Activated T-cell treated with anti-CD3 and anti-CD28 coated beads, Interleukin-2, amount 50 U/mL, for 4 hours (primary cell): ENCODE data around the gene COL23A1. TPM values are rescaled to one million over a fixed set of nuclear protein-coding genes. Genes with fewer than 3 reads are reported as not detected.
A peak's percentile ranks its signal among the peaks of the same experiment; 100 is the strongest.
"Not testable (repeated sequence)": the region's sequence is repeated elsewhere in the genome, so short reads cannot be mapped to it uniquely, and the experiment has no call there.

Experiments
- ATAC-seq, 2 donors: fragments of 200-7000 bp; cut with Tn5 transposase; one replicate each; pipeline ENCODE4 v1.10.0; 2021
- DNase-seq: peaks from one replicate; pipeline ENCODE4 v3.0.0-alpha.2; 2020
- H3K27me3 Mint-ChIP-seq: one replicate; pipeline ENCODE4 v1.8.0; 2021; ENCODE audit warnings: low read depth, mixed read lengths
- H3K36me3 Mint-ChIP-seq: one replicate; pipeline ENCODE4 v1.8.0; 2022; ENCODE audit warnings: mixed read lengths; ENCODE audit not compliant: insufficient read depth
- H3K4me1 Mint-ChIP-seq: one replicate; pipeline ENCODE4 v1.8.0; 2021; ENCODE audit warnings: low read depth, mixed read lengths
- H3K4me3 Mint-ChIP-seq: one replicate; pipeline ENCODE4 v1.8.0; 2021; ENCODE audit warnings: mild to moderate bottlenecking, moderate library complexity, mixed read lengths
- H3K9me3 Mint-ChIP-seq: one replicate; pipeline ENCODE4 v1.8.0; 2021; ENCODE audit warnings: mixed read lengths
- total RNA-seq, 3 donors: library from RNA; stranded (reverse); gene quantifications; one replicate each; pipeline ENCODE4 v1.2.1, GENCODE V29; 2021

The COL23A1 gene
- total RNA-seq, 3 donors from 2014 or later = not detected

DNA sequence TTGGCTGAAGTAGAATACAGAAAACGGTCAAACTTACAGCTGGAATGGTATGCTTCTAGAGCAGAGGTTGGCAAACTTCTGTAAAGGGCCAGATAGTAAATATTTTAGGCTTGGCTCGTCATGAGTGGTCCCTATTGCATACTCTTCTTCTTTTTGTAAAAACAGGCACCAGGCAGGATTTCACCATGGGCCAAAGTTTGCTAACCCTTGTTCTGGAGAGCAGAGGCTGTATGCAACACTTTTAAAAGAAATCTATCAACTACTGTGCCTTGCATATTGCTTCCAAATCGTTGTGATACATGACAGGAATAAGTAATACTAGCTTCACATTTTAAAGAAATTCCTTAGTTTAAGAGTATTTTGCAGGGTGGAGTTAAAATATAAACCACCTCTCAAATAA, 15.6 kb upstream of the COL23A1 start:
- ATAC-seq (no peak), DNase-seq (no peak)
- H3K4me3 Mint-ChIP-seq = no peak overlapping the region
- H3K9me3 Mint-ChIP-seq = no peaks in the 10 kb centered on the region
- H3K36me3 Mint-ChIP-seq = peaks cover 35% of the 10 kb centered on the region
- H3K27me3 Mint-ChIP-seq = no peaks in the 10 kb centered on the region
- H3K4me1 Mint-ChIP-seq = peaks cover 7% of the 10 kb centered on the region

GRCh38 chr5:178602752-178603151, 12.6 kb upstream of the COL23A1 start:
- Mint-ChIP-seq H3K9me3 (peaks cover 8% of the 10 kb centered on the region), H3K4me3 (no peak overlapping the region), H3K36me3 (peaks cover 28% of the 10 kb centered on the region), H3K4me1 (peaks cover 4% of the 10 kb centered on the region), H3K27me3 (no peaks in the 10 kb centered on the region)
- ATAC-seq (no peak), DNase-seq (no peak)

DNA sequence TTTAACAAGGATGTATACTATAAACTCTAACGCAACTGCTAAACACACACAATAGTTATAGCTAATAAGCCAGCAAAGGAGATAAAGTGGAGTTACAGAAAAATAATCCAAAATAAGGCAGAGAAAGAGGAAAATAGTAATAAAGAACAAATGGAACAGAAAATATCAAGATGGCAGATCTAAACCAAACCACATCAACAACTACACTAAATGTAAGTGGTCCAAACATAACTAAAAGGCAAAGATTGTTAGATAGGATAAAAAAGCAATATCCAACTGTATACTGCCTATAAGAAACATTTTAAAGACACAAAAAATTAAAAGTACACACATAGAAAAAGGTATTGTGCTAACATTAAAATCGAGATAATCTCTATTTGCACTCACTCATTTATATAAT, 5.6 kb upstream of the COL23A1 start:
- Mint-ChIP-seq H3K36me3 (peaks cover 18% of the 10 kb centered on the region), H3K4me1 (peaks cover 5% of the 10 kb centered on the region), H3K4me3 (no peak overlapping the region), H3K27me3 (peaks cover 13% of the 10 kb centered on the region), H3K9me3 (peaks cover 31% of the 10 kb centered on the region)
- DNase-seq (no peak), ATAC-seq (no peak)

DNA sequence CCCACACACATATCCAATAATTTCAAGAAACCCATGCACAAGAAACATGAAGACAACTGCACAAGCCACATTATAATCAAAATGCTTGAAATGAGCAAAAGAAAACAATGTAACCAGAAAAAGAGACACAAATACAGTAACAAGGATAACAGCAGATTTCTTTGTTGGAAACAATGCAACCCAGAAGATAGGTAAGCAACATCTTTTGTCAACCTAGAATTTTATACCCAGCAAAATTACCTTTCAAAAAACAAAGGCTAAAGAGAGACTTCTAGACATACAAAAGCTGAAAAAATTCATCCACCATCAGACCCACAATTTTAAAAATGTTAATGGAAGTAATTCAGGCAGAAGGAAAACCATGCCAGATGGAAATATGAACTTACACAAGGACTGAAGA, 5.0 kb upstream of the COL23A1 start:
- H3K36me3 Mint-ChIP-seq = peaks cover 18% of the 10 kb centered on the region
- H3K9me3 Mint-ChIP-seq = peaks cover 31% of the 10 kb centered on the region
- H3K27me3 Mint-ChIP-seq = peaks cover 15% of the 10 kb centered on the region
- ATAC-seq (no peak), DNase-seq (no peak)
- H3K4me1 Mint-ChIP-seq = peaks cover 7% of the 10 kb centered on the region
- H3K4me3 Mint-ChIP-seq = no peak overlapping the region

DNA sequence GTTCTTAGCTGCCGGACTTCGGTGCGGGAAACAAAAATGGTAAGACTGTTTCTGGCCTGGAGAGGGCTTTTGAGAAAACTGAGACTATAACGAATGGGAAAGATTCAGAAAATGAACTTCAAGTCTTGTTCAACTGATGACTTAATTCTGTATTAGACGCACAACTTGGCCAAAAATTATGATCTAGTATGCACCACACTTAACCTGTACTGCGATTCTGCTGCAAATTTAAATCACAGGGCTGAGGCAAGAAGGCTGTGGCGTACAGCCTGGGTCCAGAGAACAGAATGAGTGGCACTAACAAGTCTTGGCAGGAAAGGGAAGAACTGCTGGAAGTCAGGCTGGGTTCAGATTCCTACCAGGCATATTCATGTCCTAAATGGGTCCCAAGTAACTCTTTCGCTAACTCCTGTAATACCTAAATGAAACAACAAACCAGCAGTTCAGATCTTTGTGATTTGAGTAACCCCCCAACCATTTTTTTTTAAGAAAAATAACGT, 781 bp upstream of the COL23A1 start:
- H3K27me3 Mint-ChIP-seq = peaks cover 49% of the 10 kb centered on the region
- peaks cover 15% of the 10 kb centered on the region for H3K36me3 Mint-ChIP-seq
- ATAC-seq = no peak
- peaks cover 22% of the 10 kb centered on the region for H3K9me3 Mint-ChIP-seq
- peak overlapping the region; percentile 73 for H3K4me3 Mint-ChIP-seq
- H3K4me1 Mint-ChIP-seq = peaks cover 7% of the 10 kb centered on the region
- DNase-seq = no peak

DNA sequence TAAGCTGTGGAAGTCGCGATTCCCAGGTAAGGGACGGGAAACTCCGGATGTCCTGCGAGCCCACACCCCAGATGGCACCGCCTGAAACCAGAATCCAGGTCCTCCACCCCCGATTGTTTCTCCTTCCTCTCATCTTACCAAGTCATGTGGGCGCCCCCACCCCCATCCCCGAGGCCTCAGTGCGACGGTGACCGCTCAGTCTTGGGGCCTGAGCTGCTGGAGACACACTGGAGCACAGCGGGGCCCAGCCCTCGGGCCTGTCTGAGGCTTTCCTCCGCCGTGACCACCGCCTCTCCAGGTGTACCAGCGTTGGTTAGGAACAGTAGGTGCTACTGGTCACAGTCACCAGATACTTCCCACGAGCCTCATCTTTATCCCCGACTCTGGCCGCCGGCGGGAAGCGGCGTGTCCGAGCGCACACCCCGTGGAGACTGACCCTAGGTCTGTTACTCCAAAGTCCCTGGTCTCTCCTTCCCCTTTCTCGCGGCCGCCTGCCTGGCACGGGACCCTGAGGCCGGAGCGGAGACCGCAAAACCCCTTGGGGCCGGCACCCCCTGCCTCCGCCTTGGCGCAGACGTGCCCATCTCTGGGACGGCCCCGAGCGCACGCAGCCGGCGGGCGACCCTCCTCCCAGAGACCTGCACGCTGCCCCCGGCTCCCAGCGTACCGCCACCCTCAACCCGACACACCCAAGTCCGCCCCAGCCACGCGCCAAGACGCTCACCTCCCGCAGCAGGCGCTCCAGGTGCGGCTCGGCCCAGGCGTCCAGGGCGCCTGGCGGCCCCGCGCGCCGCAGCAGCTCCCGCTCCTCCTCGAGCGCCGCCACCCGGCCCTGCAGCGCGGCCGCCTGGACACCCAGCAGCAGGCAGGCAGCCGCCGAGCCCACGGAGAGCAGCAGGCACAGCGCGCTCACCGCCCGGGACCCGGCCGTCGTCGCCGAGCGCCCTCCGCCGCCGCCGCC, 733 bp downstream of the COL23A1 start:
- DNase-seq (no peak), ATAC-seq (peak; percentile 38 to 58)
- peak overlapping the region; percentile 55 for H3K4me3 Mint-ChIP-seq
- peaks cover 8% of the 10 kb centered on the region for H3K9me3 Mint-ChIP-seq
- H3K36me3 Mint-ChIP-seq = peaks cover 2% of the 10 kb centered on the region
- H3K27me3 Mint-ChIP-seq = peaks cover 56% of the 10 kb centered on the region
- H3K4me1 Mint-ChIP-seq = peaks cover 7% of the 10 kb centered on the region

- ATAC-seq (no peak), DNase-seq (no peak)
- peak overlapping the region; percentile 52 for H3K4me3 Mint-ChIP-seq
- peaks cover 56% of the 10 kb centered on the region for H3K27me3 Mint-ChIP-seq
- peaks cover 7% of the 10 kb centered on the region for H3K4me1 Mint-ChIP-seq
- no peaks in the 10 kb centered on the region for H3K36me3 Mint-ChIP-seq
- peaks cover under 1% of the 10 kb centered on the region for H3K9me3 Mint-ChIP-seq
Measured at GRCh38 chr5:178588769-178589168, 1.4 kb downstream of the COL23A1 start.

GRCh38 chr5:178587763-178588611, 2.2 kb downstream of the COL23A1 start:
- ATAC-seq (no peak), DNase-seq (no peak)
- H3K9me3 Mint-ChIP-seq = no peaks in the 10 kb centered on the region
- peaks cover 7% of the 10 kb centered on the region for H3K4me1 Mint-ChIP-seq
- no peak overlapping the region for H3K4me3 Mint-ChIP-seq
- H3K36me3 Mint-ChIP-seq = no peaks in the 10 kb centered on the region
- H3K27me3 Mint-ChIP-seq = peaks cover 58% of the 10 kb centered on the region

- Mint-ChIP-seq H3K4me3 (no peak overlapping the region), H3K27me3 (peaks cover 58% of the 10 kb centered on the region), H3K36me3 (no peaks in the 10 kb centered on the region), H3K4me1 (peaks cover 7% of the 10 kb centered on the region), H3K9me3 (no peaks in the 10 kb centered on the region)
- ATAC-seq (no peak), DNase-seq (no peak)
Measured at GRCh38 chr5:178586396-178586795, 3.8 kb downstream of the COL23A1 start.

GRCh38 chr5:178585421-178585820, 4.8 kb downstream of the COL23A1 start:
- not testable (repeated sequence) for H3K4me3 Mint-ChIP-seq, H3K36me3 Mint-ChIP-seq, H3K9me3 Mint-ChIP-seq, DNase-seq, H3K4me1 Mint-ChIP-seq
- ATAC-seq = peak in 1 of 2 donors; percentile 76
- peaks cover 53% of the 10 kb centered on the region for H3K27me3 Mint-ChIP-seq

- H3K27me3 Mint-ChIP-seq = peaks cover 52% of the 10 kb centered on the region
- no peak for ATAC-seq
- no peak overlapping the region for H3K4me3 Mint-ChIP-seq
Measured at GRCh38 chr5:178583279-178583678, 6.9 kb downstream of the COL23A1 start.

GRCh38 chr5:178582291-178582690, 7.9 kb downstream of the COL23A1 start:
- Mint-ChIP-seq H3K27me3 (peaks cover 48% of the 10 kb centered on the region), H3K36me3 (no peaks in the 10 kb centered on the region), H3K4me3 (no peak overlapping the region), H3K4me1 (no peaks in the 10 kb centered on the region), H3K9me3 (no peaks in the 10 kb centered on the region)
- DNase-seq = no peak
- no peak for ATAC-seq

More at GRCh38 chr5:178583279-178583678, 6.9 kb downstream of the COL23A1 start:
- no peak for DNase-seq
- H3K9me3 Mint-ChIP-seq = no peaks in the 10 kb centered on the region
- H3K36me3 Mint-ChIP-seq = no peaks in the 10 kb centered on the region
- no peaks in the 10 kb centered on the region for H3K4me1 Mint-ChIP-seq

DNA sequence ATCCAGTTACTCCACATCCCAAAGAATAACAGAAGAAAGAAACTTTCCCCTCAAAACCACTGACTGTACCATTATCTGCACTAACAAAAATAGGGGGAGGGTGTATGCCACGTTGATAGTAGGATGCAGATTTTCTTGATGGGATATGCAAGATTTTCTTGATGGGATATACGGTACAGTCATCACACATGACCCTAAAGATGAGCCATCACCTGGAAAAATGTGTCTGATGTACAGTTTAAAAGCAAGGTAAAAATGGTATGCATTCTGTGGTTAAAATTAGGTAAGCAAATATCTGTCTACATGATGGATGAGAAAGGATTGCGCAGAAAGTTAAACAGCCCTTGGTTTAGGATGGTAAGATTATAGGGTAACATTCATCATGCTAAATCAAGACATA, 8.6 kb downstream of the COL23A1 start:
- Mint-ChIP-seq H3K9me3 (no peaks in the 10 kb centered on the region), H3K4me1 (no peaks in the 10 kb centered on the region), H3K4me3 (no peak overlapping the region), H3K36me3 (no peaks in the 10 kb centered on the region), H3K27me3 (peaks cover 46% of the 10 kb centered on the region)
- DNase-seq (no peak), ATAC-seq (no peak)

DNA sequence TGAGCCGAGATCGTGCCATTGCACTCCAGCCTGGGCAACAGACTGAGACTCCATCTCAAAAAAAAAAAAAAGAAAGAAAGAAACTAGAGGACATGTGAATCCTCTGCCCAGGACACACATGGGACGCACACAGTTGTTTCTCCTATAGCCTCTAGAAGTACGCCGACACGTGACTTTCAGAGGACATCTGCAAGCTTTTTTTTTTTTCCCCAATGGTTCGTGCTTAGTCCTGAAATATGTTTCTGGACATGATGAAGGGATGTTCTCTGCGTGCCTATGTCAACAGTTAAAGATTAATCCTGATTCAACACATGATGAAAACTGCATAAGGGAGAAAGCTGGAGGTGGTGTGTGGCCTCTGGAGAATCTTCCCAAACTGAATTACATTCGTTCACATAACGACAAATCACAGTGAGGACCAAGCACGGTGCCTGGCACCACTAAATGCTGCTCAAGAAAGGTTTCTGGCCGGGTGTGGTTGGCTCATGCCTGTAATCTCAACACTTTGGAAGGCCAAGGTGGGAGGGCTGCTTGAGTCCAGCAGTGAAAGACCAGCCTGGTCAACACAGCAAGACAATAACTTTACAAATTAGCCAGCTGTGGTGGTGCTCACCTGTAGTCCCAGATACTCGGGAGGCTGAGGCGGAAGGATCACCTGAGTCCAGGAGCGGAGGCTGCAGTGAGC, 9.8 kb downstream of the COL23A1 start:
- Mint-ChIP-seq H3K27me3 (peaks cover 41% of the 10 kb centered on the region), H3K4me1 (no peaks in the 10 kb centered on the region), H3K4me3 (no peak overlapping the region), H3K9me3 (no peaks in the 10 kb centered on the region), H3K36me3 (no peaks in the 10 kb centered on the region)
- ATAC-seq = no peak
- DNase-seq = no peak
